ENCODE results near the gene PRR16. TPM values are rescaled to one million over a fixed set of nuclear protein-coding genes. Genes with fewer than 3 reads are reported as not detected.

PRR16 gene
- total RNA-seq, 4 donors from 2014 or later: 8.3 to 12.1 (median 10.5) TPM

GRCh38 chr5:120600639-120601038 is 136.5 kb downstream of the PRR16 start:
- TF ChIP-seq CTCF (IDR thresholded peaks at IDR 0.05; ENCODE audit: low read depth): no peak

GRCh38 chr5:120602033-120602432 is 137.9 kb downstream of the PRR16 start:
- TF ChIP-seq CTCF (IDR thresholded peaks at IDR 0.05; ENCODE audit: low read depth): no peak

GRCh38 chr5:120604884-120605283 is 140.8 kb downstream of the PRR16 start:
- no peak for TF ChIP-seq CTCF (IDR thresholded peaks at IDR 0.05; ENCODE audit: low read depth)

- no peak for TF ChIP-seq CTCF (IDR thresholded peaks at IDR 0.05; ENCODE audit: low read depth)
Observed at GRCh38 chr5:120605325-120606079, 141.4 kb downstream of the PRR16 start.

GRCh38 chr5:120609570-120609969 is 145.5 kb downstream of the PRR16 start:
- TF ChIP-seq CTCF (IDR thresholded peaks at IDR 0.05; ENCODE audit: low read depth): no peak

- TF ChIP-seq CTCF (IDR thresholded peaks at IDR 0.05; ENCODE audit: low read depth): no peak
Observed at GRCh38 chr5:120610145-120610544, 146.0 kb downstream of the PRR16 start.

- TF ChIP-seq CTCF (IDR thresholded peaks at IDR 0.05; ENCODE audit: low read depth): no peak
Observed at GRCh38 chr5:120613729-120614128, 149.6 kb downstream of the PRR16 start.

Measured in subcutaneous adipose tissue (tissue), 4 donors.